Vagina (tissue), 2 donors: Measurements from ENCODE around the gene CD320.

Experiments used
- CTCF ChIP-seq, 3 experiments: fragments of 450-650 bp in 2 of 3; fragments of 200-600 bp in 1 of 3; sonication (generic) in 1 of 3; IDR thresholded peaks; one replicate each; pipeline ENCODE4 v1.5.1; 2017 to 2019; ENCODE audit warnings: antibody characterized with exemption in 3 of 3, mild to moderate bottlenecking in 2 of 3, moderate library complexity in 2 of 3
- POLR2A ChIP-seq, 2 donors: fragments of 450-650 bp; IDR thresholded peaks; one replicate each; pipeline ENCODE4 v1.6.1; 2017; ENCODE audit warnings: antibody characterized with exemption in 2 of 2, mild to moderate bottlenecking in 2 of 2, moderate library complexity in 2 of 2

GRCh38 chr19:8259142-8259921 lies 48.8 kb downstream of the CD320 start:
- no peak for TF ChIP-seq CTCF (IDR thresholded peaks at IDR 0.05)
- TF ChIP-seq POLR2A (IDR thresholded peaks at IDR 0.05) = no peak
